IPS-20b (cell line): Measurements from ENCODE around the gene KSR2.

Experiments used
- H3K27ac ChIP-seq: one replicate; pipeline ENCODE4 v1.5.1; 2013; ENCODE audit warnings: low read length
- H3K27me3 ChIP-seq: 2 replicates; pipeline ENCODE4 v1.6.1; 2013; ENCODE audit warnings: mild to moderate bottlenecking, low read length, inconsistent platforms; ENCODE audit not compliant: insufficient read depth
- H3K36me3 ChIP-seq: 2 replicates; pipeline ENCODE4 v1.6.1; 2013; ENCODE audit warnings: low read depth, mild to moderate bottlenecking, inconsistent platforms, low read length, moderate library complexity; ENCODE audit not compliant: insufficient read depth
- H3K4me1 ChIP-seq: 2 replicates; pipeline ENCODE4 v1.6.1; 2013; ENCODE audit warnings: mild to moderate bottlenecking, control low read depth, inconsistent platforms, low read length, moderate library complexity; ENCODE audit not compliant: insufficient read depth
- H3K4me3 ChIP-seq: 2 replicates; pipeline ENCODE4 v1.5.1; 2013; ENCODE audit warnings: mild to moderate bottlenecking, low read length, inconsistent platforms
- H3K9ac ChIP-seq: 2 replicates; pipeline ENCODE4 v1.6.1; 2013; ENCODE audit warnings: low read depth, mild to moderate bottlenecking, inconsistent platforms, low read length, moderate library complexity
- H3K9me3 ChIP-seq: 2 replicates; pipeline ENCODE4 v1.6.1; 2013; ENCODE audit warnings: mild to moderate bottlenecking, low read depth, low read length, inconsistent platforms; ENCODE audit not compliant: insufficient read depth

The KSR2 gene

GRCh38 chr12:117583092-117583491 is 385.7 kb downstream of the KSR2 start:
- Histone ChIP-seq H3K4me3 (no peak overlapping the region), H3K27ac (no peak overlapping the region), H3K9me3 (no peaks in the 10 kb centered on the region), H3K36me3 (no peaks in the 10 kb centered on the region), H3K9ac (no peak overlapping the region), H3K4me1 (peaks cover 20% of the 10 kb centered on the region), H3K27me3 (no peaks in the 10 kb centered on the region)

- peaks cover 20% of the 10 kb centered on the region for H3K4me1 ChIP-seq
- H3K4me3 ChIP-seq = no peak overlapping the region
- H3K27me3 ChIP-seq = no peaks in the 10 kb centered on the region
- no peaks in the 10 kb centered on the region for H3K36me3 ChIP-seq
- H3K9me3 ChIP-seq = no peaks in the 10 kb centered on the region
- H3K9ac ChIP-seq = no peak overlapping the region
- H3K27ac ChIP-seq = no peak overlapping the region
Observed at GRCh38 chr12:117582135-117582784, 386.5 kb downstream of the KSR2 start.

GRCh38 chr12:117580718-117581062 is 388.1 kb downstream of the KSR2 start:
- H3K9ac ChIP-seq = no peak overlapping the region
- H3K4me3 ChIP-seq = no peak overlapping the region
- H3K27me3 ChIP-seq = no peaks in the 10 kb centered on the region
- no peak overlapping the region for H3K27ac ChIP-seq
- H3K9me3 ChIP-seq = no peaks in the 10 kb centered on the region
- no peaks in the 10 kb centered on the region for H3K36me3 ChIP-seq
- H3K4me1 ChIP-seq = peaks cover 20% of the 10 kb centered on the region

- no peak overlapping the region for H3K9ac ChIP-seq
- H3K27me3 ChIP-seq = no peaks in the 10 kb centered on the region
- H3K4me1 ChIP-seq = peaks cover 20% of the 10 kb centered on the region
- no peak overlapping the region for H3K27ac ChIP-seq
- no peak overlapping the region for H3K4me3 ChIP-seq
- no peaks in the 10 kb centered on the region for H3K36me3 ChIP-seq
- H3K9me3 ChIP-seq = no peaks in the 10 kb centered on the region
Observed at GRCh38 chr12:117580015-117580717, 388.6 kb downstream of the KSR2 start.

GRCh38 chr12:117577122-117577657 is 391.6 kb downstream of the KSR2 start:
- no peak overlapping the region for H3K4me3 ChIP-seq
- peaks cover 2% of the 10 kb centered on the region; the same call in 1 of the 2 replicates for H3K4me1 ChIP-seq
- no peaks in the 10 kb centered on the region for H3K9me3 ChIP-seq
- H3K27me3 ChIP-seq = no peaks in the 10 kb centered on the region
- H3K9ac ChIP-seq = no peak overlapping the region
- no peak overlapping the region for H3K27ac ChIP-seq
- H3K36me3 ChIP-seq = no peaks in the 10 kb centered on the region

GRCh38 chr12:117576053-117576452 is 392.7 kb downstream of the KSR2 start:
- no peak overlapping the region for H3K4me3 ChIP-seq
- no peak overlapping the region for H3K27ac ChIP-seq
- H3K4me1 ChIP-seq = peaks cover 2% of the 10 kb centered on the region; the same call in 1 of the 2 replicates
- no peaks in the 10 kb centered on the region for H3K9me3 ChIP-seq
- H3K9ac ChIP-seq = no peak overlapping the region
- H3K36me3 ChIP-seq = no peaks in the 10 kb centered on the region
- H3K27me3 ChIP-seq = no peaks in the 10 kb centered on the region

GRCh38 chr12:117574655-117575054 is 394.1 kb downstream of the KSR2 start:
- Histone ChIP-seq H3K27me3 (no peaks in the 10 kb centered on the region), H3K4me3 (no peak overlapping the region), H3K36me3 (no peaks in the 10 kb centered on the region), H3K9ac (no peak overlapping the region), H3K27ac (no peak overlapping the region), H3K9me3 (no peaks in the 10 kb centered on the region), H3K4me1 (no peaks in the 10 kb centered on the region; the same call in 1 of the 2 replicates)

- Histone ChIP-seq H3K27me3 (no peaks in the 10 kb centered on the region), H3K9ac (no peak overlapping the region), H3K36me3 (no peaks in the 10 kb centered on the region), H3K27ac (no peak overlapping the region), H3K9me3 (no peaks in the 10 kb centered on the region), H3K4me3 (no peak overlapping the region), H3K4me1 (no peaks in the 10 kb centered on the region; the same call in 1 of the 2 replicates)
Observed at GRCh38 chr12:117572755-117573154, 396.0 kb downstream of the KSR2 start.

- no peaks in the 10 kb centered on the region for H3K27me3 ChIP-seq
Observed at GRCh38 chr12:117571321-117571720, 397.5 kb downstream of the KSR2 start.

GRCh38 chr12:117570608-117571007 is 398.2 kb downstream of the KSR2 start:
- H3K27me3 ChIP-seq = no peaks in the 10 kb centered on the region

More at GRCh38 chr12:117571321-117571720, 397.5 kb downstream of the KSR2 start:
- Histone ChIP-seq H3K27ac (no peak overlapping the region), H3K4me3 (no peak overlapping the region), H3K36me3 (no peaks in the 10 kb centered on the region), H3K4me1 (no peaks in the 10 kb centered on the region; the same call in 1 of the 2 replicates), H3K9ac (no peak overlapping the region), H3K9me3 (no peaks in the 10 kb centered on the region)

GRCh38 chr12:117567644-117568216 is 401.1 kb downstream of the KSR2 start:
- Histone ChIP-seq H3K4me1 (no peaks in the 10 kb centered on the region), H3K4me3 (no peak overlapping the region), H3K36me3 (no peaks in the 10 kb centered on the region), H3K9ac (no peak overlapping the region), H3K9me3 (no peaks in the 10 kb centered on the region), H3K27me3 (no peaks in the 10 kb centered on the region), H3K27ac (no peak overlapping the region)

More at GRCh38 chr12:117570608-117571007, 398.2 kb downstream of the KSR2 start:
- Histone ChIP-seq H3K9me3 (no peaks in the 10 kb centered on the region), H3K4me1 (no peaks in the 10 kb centered on the region; the same call in 1 of the 2 replicates), H3K27ac (no peak overlapping the region), H3K4me3 (no peak overlapping the region), H3K9ac (no peak overlapping the region), H3K36me3 (no peaks in the 10 kb centered on the region)
